GM23338 (cell line): Measurements from ENCODE around the gene CNKSR1. TPM values are rescaled to one million over a fixed set of nuclear protein-coding genes. Genes with fewer than 3 reads are reported as not detected.

Experiments used
- ATAC-seq: fragments of 200-7000 bp; cut with Tn5 transposase; 3 replicates; pipeline ENCODE4 v1.9.1; 2020
- DNase-seq: peaks from one replicate; pipeline ENCODE4 v3.0.0-alpha.2; 2015; ENCODE audit warnings: low spot score
- H2AFZ ChIP-seq: fragments of 200-600 bp; sonication (generic); 2 replicates; pipeline ENCODE4 v1.8.0; 2016; ENCODE audit warnings: antibody characterized with exemption, mild to moderate bottlenecking, moderate library complexity
- H3F3A ChIP-seq: fragments of 200-600 bp; sonication (generic); replicated peaks from 2 replicates; pipeline ENCODE4 v1.8.0; 2017; ENCODE audit warnings: antibody characterized with exemption, mixed run types, low read depth
- H3K27ac ChIP-seq: fragments of 200-600 bp; sonication (generic); 2 replicates; pipeline ENCODE4 v1.6.1; 2016; ENCODE audit warnings: low read depth
- H3K27me3 ChIP-seq: fragments of 200-600 bp; sonication (generic); 2 replicates; pipeline ENCODE4 v1.8.0; 2016; ENCODE audit warnings: mild to moderate bottlenecking, mixed run types, moderate library complexity; ENCODE audit not compliant: insufficient read depth
- H3K36me3 ChIP-seq: fragments of 200-600 bp; sonication (generic); 2 replicates; pipeline ENCODE4 v1.8.0; 2016; ENCODE audit warnings: mild to moderate bottlenecking; ENCODE audit not compliant: insufficient read depth
- H3K4me1 ChIP-seq: fragments of 200-600 bp; sonication (generic); 2 replicates; pipeline ENCODE4 v1.8.0; 2016; ENCODE audit warnings: mild to moderate bottlenecking, moderate library complexity; ENCODE audit not compliant: insufficient read depth
- H3K4me2 ChIP-seq: fragments of 200-600 bp; sonication (generic); 2 replicates; pipeline ENCODE4 v1.7.1; 2017; ENCODE audit warnings: mixed run types
- H3K4me3 ChIP-seq: fragments of 200-600 bp; sonication (generic); 2 replicates; pipeline ENCODE4 v1.6.1; 2016; ENCODE audit warnings: mixed run types
- H3K79me2 ChIP-seq: fragments of 200-600 bp; sonication (generic); replicated peaks from 2 replicates; pipeline ENCODE4 v1.8.0; 2017; ENCODE audit warnings: mild to moderate bottlenecking; ENCODE audit not compliant: insufficient read depth
- H3K9me2 ChIP-seq: fragments of 200-600 bp; sonication (generic); 2 replicates; pipeline ENCODE4 v1.8.0; 2017; ENCODE audit not compliant: insufficient read depth
- H4K20me1 ChIP-seq: fragments of 200-600 bp; sonication (generic); replicated peaks from 2 replicates; pipeline ENCODE4 v1.8.0; 2017; ENCODE audit warnings: mild to moderate bottlenecking; ENCODE audit not compliant: insufficient read depth
- H3K27ac Mint-ChIP-seq: 2 replicates; pipeline ENCODE4 v1.8.0; 2020; ENCODE audit warnings: inconsistent platforms, mild to moderate bottlenecking, moderate library complexity, mixed read lengths
- H3K27me3 Mint-ChIP-seq: 3 replicates; pipeline ENCODE4 v1.8.0; 2022; ENCODE audit warnings: low read depth, mild to moderate bottlenecking, moderate library complexity, mixed read lengths, inconsistent platforms; ENCODE audit not compliant: insufficient read depth, poor library complexity
- H3K36me3 Mint-ChIP-seq: 3 replicates; pipeline ENCODE4 v1.8.0; 2021; ENCODE audit warnings: low read depth, mild to moderate bottlenecking, inconsistent platforms, moderate library complexity, mixed read lengths
- H3K4me1 Mint-ChIP-seq: 3 replicates; pipeline ENCODE4 v1.8.0; 2020; ENCODE audit warnings: mild to moderate bottlenecking, inconsistent platforms, mixed read lengths
- H3K4me3 Mint-ChIP-seq: 3 replicates; pipeline ENCODE4 v1.8.0; 2021; ENCODE audit warnings: moderate library complexity, mild to moderate bottlenecking, inconsistent platforms, mixed read lengths
- H3K9me3 Mint-ChIP-seq: 3 replicates; pipeline ENCODE4 v1.8.0; 2020; ENCODE audit warnings: moderate library complexity, mild to moderate bottlenecking, inconsistent platforms, mixed read lengths
- CREB1 ChIP-seq: fragments of 250-450 bp; sonication (Bioruptor Pico); IDR thresholded peaks from 2 replicates; pipeline ENCODE4 v1.5.0; 2020; ENCODE audit warnings: low read depth, mild to moderate bottlenecking, moderate library complexity
- CTCF ChIP-seq, 2 experiments: fragments of 200-600 bp in 1 of 2; sonication (generic) in 1 of 2; conservative IDR thresholded peaks; 2 replicates each; pipeline versions ENCODE4 v1.5.1 to v1.6.1; 2016 to 2017; ENCODE audit warnings: antibody characterized with exemption in 2 of 2, low read depth in 2 of 2, mild to moderate bottlenecking in 2 of 2, moderate library complexity in 1 of 2
- NANOG ChIP-seq: IDR thresholded peaks from 2 replicates; pipeline ENCODE4 v1.6.1; 2016; ENCODE audit warnings: antibody characterized with exemption, borderline replicate concordance
- POLR2AphosphoS5 ChIP-seq: IDR thresholded peaks from 2 replicates; pipeline ENCODE4 v1.6.1; 2016; ENCODE audit warnings: antibody characterized with exemption, low read depth
- REST ChIP-seq: IDR thresholded peaks from one replicate; pipeline ENCODE4 v1.6.1; 2018; ENCODE audit warnings: antibody characterized with exemption; ENCODE audit not compliant: unreplicated experiment
- STAT1 ChIP-seq: IDR thresholded peaks from one replicate; pipeline ENCODE4 v1.6.1; 2016; ENCODE audit warnings: antibody characterized with exemption; ENCODE audit not compliant: unreplicated experiment
- polyA plus RNA-seq: library from polyadenylated mRNA; unstranded; fragments of >200 nt; fragmentation: Nextera tagmentation; extraction: Ambion mirVana; gene quantifications from 2 replicates; pipeline ENCODE4 v1.2.1, GENCODE V29; 2016
- total RNA-seq: library from RNA; depleted of rRNA; stranded (reverse); fragments of >200 nt; shearing (Covaris generic); gene quantifications from 2 replicates; pipeline ENCODE4 v1.2.3, GENCODE V29; 2014

The CNKSR1 gene
- total and polyA plus RNA-seq, 2 experiments from 2014 or later = 9.7 to 12.5 TPM

- no peak for TF ChIP-seq CREB1 (CRISPR knock-in tag)
- TF ChIP-seq REST = no peak
- no peak for TF ChIP-seq CTCF (conservative IDR thresholded peaks at IDR 0.05; ENCODE audit: low read depth in 2 of 2)
- TF ChIP-seq NANOG = no peak
Observed at GRCh38 chr1:26142159-26142558, 35.1 kb upstream of the CNKSR1 start (continued).

- no peak overlapping the region for H3K27ac Mint-ChIP-seq
- TF ChIP-seq STAT1 (no peak), POLR2AphosphoS5 (no peak), CTCF (conservative IDR thresholded peaks at IDR 0.05; ENCODE audit: low read depth in 2 of 2) (peak; percentile 72 to 89)
- H3K36me3 ChIP-seq = no peaks in the 10 kb centered on the region
- no peaks in the 10 kb centered on the region for H3K79me2 ChIP-seq
- peaks cover 43% of the 10 kb centered on the region for H3K27me3 ChIP-seq
- no peak overlapping the region for H3K27ac ChIP-seq
- H3K4me3 ChIP-seq = no peak overlapping the region
- H3F3A ChIP-seq = no peaks in the 10 kb centered on the region
- no peaks in the 10 kb centered on the region for H3K36me3 Mint-ChIP-seq
- H3K4me1 Mint-ChIP-seq = no peaks in the 10 kb centered on the region
- peaks cover 17% of the 10 kb centered on the region for H3K27me3 Mint-ChIP-seq
- no peak overlapping the region for H2AFZ ChIP-seq
- DNase-seq = peak; percentile 97
- H4K20me1 ChIP-seq = no peaks in the 10 kb centered on the region
- peak; percentile 99 for ATAC-seq
- no peaks in the 10 kb centered on the region for H3K9me3 Mint-ChIP-seq
- no peaks in the 10 kb centered on the region for H3K4me1 ChIP-seq
- H3K4me2 ChIP-seq = no peak overlapping the region
- no peaks in the 10 kb centered on the region for H3K9me2 ChIP-seq
- H3K4me3 Mint-ChIP-seq = no peak overlapping the region; the same call in 2 of the 3 replicates
Observed at GRCh38 chr1:26145041-26145959, 32.0 kb upstream of the CNKSR1 start.
